Measurements from ENCODE around the gene SLC25A10.
A peak's percentile ranks its signal among the peaks of the same experiment; 100 is the strongest.
"Not testable (repeated sequence)": the region's sequence is repeated elsewhere in the genome, so short reads cannot be mapped to it uniquely, and the experiment has no call there.

The SLC25A10 gene

GRCh38 chr17:81722184-81723120 lies 10.4 kb downstream of the SLC25A10 start:
- no peak for DNase-seq

DNA sequence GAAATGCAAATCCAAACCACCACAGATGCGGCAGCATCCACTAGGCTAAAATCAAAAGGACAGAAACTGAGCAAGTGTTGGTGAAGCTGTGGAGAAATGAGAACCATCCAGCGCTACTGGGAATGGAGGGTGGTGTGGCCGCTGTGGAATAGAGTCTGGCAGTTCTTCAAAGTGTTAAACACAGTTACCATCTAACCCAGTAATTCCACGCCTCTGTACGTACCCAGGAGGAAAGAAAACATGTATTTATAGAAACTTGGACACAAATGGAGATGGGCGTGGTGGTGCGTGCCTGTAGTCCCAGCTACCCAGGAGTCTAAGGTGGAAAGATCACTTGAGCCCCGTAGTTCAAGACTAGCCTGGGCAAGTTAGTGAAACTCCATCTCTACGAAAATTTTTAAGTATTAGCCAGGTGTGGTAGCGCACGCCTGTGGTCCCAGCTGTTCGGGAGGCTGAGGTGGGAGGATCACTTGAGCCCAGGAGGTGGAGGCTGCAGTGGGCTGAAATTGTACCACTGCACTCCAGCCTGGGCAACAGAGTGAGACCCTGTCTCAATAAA lies 11.6 kb downstream of the SLC25A10 start:
- no peak for DNase-seq

- no peak for DNase-seq
Measured at GRCh38 chr17:81725439-81725838, 13.4 kb downstream of the SLC25A10 start.

DNA sequence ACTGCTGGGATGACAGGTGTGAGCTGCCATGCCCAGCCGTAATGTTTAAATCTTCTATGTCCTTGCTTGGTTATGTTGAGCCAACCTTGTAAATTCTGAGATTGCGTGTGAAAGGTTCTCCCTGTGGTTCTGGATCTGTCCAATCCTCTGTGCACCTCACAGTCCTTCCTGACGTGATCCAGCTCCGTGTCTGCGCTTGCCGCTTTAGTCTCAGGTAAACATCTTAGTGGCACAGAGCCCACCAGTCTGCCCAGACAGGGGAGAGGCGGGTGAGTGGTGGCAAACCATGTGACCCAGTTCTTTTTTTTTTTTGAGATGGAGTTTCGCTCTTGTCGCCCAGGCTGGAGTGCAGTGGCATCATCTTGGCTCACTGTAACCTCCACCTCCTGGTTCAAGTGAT lies 13.9 kb downstream of the SLC25A10 start:
- DNase-seq = no peak

- no peak for DNase-seq
Measured at GRCh38 chr17:81727324-81728031, 15.4 kb downstream of the SLC25A10 start.

GRCh38 chr17:81733507-81734404 lies 21.7 kb downstream of the SLC25A10 start:
- peak; percentile 12 for DNase-seq

- DNase-seq = no peak
Measured at GRCh38 chr17:81734405-81735263, 22.6 kb downstream of the SLC25A10 start.

GRCh38 chr17:81735264-81736102 lies 23.4 kb downstream of the SLC25A10 start:
- DNase-seq = no peak

DNA sequence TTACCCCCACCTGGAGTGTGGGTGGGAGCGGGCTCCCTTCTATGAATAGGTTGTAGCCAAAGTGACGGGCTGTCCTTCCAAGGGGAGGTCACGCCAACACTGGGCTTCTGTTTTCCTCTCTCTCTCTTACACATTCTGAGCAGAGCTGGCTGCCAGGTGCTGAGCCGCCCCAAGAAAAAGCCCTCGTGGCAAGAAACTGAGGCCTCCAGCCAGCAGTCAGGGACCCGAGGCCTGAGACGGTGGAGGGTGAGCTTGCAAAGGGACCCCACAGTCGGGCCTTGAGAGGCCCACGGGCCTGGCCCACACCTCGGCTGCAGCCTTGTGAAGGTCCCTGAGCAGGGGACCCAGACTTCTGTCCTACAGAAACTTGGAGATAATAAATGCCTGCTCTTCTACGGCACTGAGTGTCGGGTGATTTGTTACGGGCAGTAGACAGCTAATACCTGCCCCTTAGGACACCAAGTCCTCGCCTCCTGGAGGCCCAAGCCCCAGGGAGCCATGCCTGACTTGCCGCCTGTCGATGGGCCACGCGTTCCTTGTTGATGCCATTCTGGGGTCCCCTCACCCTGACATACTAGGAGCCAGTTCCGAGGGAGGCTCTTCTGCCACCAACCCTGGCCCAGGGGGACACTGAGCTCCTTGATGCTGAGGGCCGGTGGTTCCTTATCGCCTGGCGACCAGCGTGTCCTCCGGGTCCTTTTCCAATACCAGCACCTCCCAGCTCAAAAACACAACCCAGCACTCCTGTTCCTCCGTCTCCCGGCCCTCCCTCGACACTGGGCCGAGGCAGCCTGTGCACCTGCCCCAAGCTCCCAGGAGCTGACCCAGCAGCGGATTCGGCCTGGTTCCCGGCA lies 26.1 kb downstream of the SLC25A10 start:
- DNase-seq = no peak

GRCh38 chr17:81738801-81739393 lies 26.8 kb downstream of the SLC25A10 start:
- DNase-seq = no peak

GRCh38 chr17:81739593-81739992 lies 27.5 kb downstream of the SLC25A10 start:
- not testable (repeated sequence) for DNase-seq

GRCh38 chr17:81740395-81740961 lies 28.4 kb downstream of the SLC25A10 start:
- no peak for DNase-seq

- no peak for DNase-seq
Measured at GRCh38 chr17:81741049-81741593, 29.0 kb downstream of the SLC25A10 start.

DNA sequence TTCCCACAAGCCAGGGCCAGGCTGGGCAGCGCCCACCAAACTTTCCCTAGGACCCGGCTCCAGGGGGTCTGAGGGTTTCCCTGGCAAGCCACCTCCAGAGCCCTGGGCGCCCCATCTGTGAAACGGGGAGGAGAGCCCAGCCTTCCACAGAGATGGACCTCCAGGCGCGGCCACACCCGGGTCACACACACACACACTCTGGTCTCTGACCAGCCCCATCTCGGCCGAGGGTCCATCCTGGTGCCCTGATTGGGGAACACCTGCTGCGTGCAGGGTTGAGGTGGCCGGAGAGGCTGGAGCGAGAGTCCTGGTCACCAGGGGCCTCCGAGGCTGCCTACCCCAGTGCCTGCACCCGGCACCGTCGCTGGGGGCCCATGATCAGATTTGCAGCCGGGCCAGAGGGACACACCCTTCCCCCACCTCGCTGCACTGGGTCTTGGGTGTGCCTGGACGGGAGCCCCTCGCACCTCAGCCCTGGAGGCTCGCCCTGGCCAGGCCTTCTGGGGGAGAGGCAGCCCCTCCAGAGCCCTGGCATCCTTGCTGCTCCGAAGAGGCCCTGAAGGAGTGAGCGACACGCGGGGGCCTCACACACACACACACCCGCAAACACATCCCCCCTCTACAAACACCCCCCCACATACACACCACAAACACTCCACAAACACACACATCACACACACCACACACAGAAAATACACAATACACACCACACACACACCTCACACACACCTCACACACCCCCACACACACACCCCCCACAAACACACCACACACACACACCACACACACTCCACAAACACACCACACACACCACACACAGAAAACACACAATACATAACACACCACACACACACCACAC lies 29.7 kb downstream of the SLC25A10 start:
- DNase-seq = no peak

Measured in amniotic stem cell (primary cell).